GM21529 (cell line): ENCODE data around the gene YTHDF2.
"Not testable (repeated sequence)": the region's sequence is repeated elsewhere in the genome, so short reads cannot be mapped to it uniquely, and the experiment has no call there.

Source experiments
- ATAC-seq: cut with Tn5 transposase; IDR thresholded peaks from one replicate; pipeline ENCODE4 v1.9.1; 2021; ENCODE audit not compliant: unreplicated experiment

The YTHDF2 gene

GRCh38 chr1:28736450-28737306 lies at the start of gene YTHDF2:
YTHDF2 (plus strand) TSS chr1:28736940; CDS start chr1:28737121, 181 bp downstream.
- peak; percentile 83 for ATAC-seq

GRCh38 chr1:28691627-28692026 lies 45.1 kb upstream of the YTHDF2 start:
- ATAC-seq: not testable (repeated sequence)

DNA sequence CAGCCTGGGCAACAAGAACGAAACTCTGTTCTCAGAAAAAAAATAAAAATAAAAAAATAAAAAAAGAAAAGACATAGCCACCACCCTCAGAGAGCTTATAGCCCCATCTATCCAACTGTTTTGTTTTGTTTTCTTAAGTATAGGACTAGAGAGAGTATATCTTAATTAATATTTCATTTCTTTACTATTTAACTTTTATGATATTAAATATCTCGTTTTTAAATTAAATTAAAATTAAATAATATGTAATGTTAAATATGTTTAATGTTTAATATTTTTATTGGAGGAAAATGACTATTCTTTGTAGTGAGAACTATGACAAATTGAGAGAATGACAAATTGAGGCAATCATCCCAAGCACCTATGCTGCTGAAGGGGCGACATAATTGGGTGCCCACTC lies 33.1 kb upstream of the YTHDF2 start:
- no peak for ATAC-seq

- no peak for ATAC-seq
These were observed 20.4 kb upstream of the YTHDF2 start for GRCh38 chr1:28716336-28716735.

GRCh38 chr1:28718166-28718565 lies 18.6 kb upstream of the YTHDF2 start:
- ATAC-seq: no peak

DNA sequence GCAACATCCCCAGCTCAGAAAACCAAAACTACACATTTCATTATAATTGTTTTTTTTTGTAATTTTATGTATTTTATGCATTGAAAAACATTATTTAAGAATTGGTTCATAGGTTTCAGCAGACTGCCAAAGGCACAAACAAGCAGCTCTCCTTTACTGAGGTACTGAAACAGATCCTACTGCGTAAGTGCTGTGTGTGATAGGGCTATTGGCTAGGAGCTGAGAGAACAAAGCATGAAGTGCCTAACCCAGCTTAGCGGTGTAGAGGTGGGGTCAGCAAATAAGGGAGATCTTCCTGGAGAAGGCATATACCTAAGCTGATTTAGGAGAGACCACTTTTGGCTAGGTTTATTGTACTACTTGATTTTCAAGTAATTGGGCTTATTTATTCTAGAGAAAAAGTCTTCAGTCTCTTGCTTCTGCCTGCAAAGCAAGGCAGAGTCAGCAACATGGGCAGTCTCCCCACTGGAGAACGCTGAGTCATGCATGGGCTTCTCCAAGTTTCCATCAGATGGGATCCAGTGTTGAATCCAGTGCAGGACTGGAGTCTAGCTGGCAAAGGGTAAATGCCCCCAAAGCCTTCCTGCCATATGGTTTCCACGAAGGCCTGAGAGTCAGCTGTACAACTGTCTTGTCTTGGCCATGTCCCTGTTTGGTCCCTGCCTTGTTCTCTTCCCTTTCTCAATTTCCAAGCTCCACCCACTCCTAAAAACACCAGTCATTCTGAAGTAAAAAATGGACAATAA lies 18.0 kb upstream of the YTHDF2 start:
- ATAC-seq: no peak

DNA sequence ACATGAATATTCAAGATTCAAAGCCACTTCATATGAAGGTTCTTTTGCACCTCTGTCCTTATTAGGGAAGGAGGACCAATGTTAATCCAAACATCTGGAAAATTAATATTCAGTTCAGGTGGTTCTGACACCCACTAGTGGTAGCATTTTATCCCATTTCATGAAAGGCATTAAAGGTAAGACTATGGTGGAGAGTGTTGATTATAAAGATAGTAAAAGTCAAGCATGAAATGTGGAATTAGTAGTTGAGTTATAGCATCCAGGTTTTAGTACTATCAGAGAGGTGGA lies 17.5 kb upstream of the YTHDF2 start:
- no peak for ATAC-seq

DNA sequence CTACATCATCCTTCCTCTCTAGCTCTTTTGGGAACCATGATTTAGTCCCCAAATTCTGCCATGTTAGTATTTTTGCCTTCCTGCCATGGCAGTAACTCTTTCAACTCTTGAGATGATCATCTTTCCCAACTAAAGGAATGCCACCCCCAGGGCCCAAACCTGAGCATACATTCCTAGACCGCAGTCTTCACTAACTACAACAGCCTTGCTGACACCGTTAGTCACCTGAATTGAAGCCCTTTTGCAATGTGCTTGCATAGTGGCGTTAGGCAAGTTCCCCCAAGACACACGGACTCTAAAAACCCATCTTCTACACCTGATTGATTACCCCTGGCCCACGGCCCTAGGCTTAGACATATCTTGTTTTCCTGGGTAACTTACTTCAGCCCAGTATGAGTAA lies 16.4 kb upstream of the YTHDF2 start:
- ATAC-seq: no peak

- not testable (repeated sequence) for ATAC-seq
These were observed 14.8 kb upstream of the YTHDF2 start for GRCh38 chr1:28721927-28722326.

GRCh38 chr1:28725365-28725764 lies 11.4 kb upstream of the YTHDF2 start:
- ATAC-seq: not testable (repeated sequence)

GRCh38 chr1:28735961-28736449 lies 735 bp upstream of the YTHDF2 start:
- no peak for ATAC-seq

DNA sequence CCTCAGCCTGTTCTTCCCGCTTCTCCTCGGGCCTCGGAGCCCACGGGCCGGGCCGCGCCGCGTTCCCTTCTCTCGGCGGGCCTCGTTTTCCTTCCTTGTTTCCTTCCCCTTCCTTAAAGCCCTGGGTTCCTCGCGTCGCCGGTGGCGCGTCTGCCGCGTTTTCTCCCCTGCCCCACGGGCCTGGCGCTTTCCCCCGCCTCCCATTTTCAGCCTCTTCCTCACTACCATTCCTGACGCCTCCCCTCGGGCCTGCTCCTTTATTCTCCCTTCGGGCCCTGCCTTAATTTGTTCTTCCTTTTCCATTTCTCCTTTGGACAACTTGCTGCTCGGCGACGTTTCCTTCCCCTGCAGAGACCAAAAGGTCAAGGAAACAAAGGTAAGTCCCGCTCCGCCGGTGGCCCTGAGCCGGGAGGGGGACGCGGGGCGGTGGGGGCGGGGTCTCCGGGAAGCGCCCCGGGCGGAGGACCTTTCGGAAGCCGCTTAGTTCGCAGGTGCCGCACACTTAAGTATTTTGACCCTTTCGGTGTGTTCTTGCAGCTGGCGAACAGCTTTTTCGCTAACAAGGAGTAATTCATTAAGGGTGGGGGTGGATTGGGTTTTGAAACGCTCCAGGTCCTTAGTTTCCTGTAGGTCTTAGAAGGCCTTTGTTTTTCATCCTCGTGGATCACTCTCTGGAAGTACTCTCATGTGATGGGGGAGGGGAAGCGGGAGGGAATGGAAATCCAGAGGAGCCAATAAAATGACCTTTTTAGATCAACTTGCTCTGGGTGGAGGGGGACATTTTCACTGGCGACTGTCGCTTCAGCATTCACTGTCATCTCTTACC lies 780 bp downstream of the YTHDF2 start:
- peak; percentile 12 for ATAC-seq

GRCh38 chr1:28740118-28740517 lies 3.4 kb downstream of the YTHDF2 start:
- ATAC-seq: no peak

GRCh38 chr1:28744184-28744583 lies 7.4 kb downstream of the YTHDF2 start:
- no peak for ATAC-seq

- ATAC-seq: no peak
These were observed 9.0 kb downstream of the YTHDF2 start for GRCh38 chr1:28745653-28746173.

DNA sequence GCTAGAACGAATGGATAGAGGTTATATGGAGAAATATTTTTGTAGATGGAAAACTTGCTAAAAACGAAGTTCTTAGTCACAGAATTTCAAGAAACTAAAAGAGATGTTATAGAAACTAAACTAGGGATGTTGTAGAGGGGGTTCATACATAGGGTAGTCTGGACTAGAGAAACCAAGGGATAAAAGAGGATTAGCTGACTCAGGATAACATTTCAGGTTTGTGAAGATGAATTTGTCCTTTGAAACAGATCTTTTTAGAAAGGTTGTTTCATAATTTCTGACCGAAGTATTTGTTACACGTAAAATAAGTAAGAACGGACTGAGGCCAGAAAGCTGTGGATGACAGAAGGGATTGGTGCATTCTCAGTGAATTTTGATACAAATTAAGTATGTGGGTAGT lies 13.6 kb downstream of the YTHDF2 start:
- ATAC-seq: no peak

- ATAC-seq: not testable (repeated sequence)
These were observed 14.1 kb downstream of the YTHDF2 start for GRCh38 chr1:28750771-28751294.

GRCh38 chr1:28751315-28752060 lies 14.7 kb downstream of the YTHDF2 start:
- no peak for ATAC-seq

- no peak for ATAC-seq
These were observed 19.0 kb downstream of the YTHDF2 start for GRCh38 chr1:28755701-28756100.

- no peak for ATAC-seq
These were observed 20.1 kb downstream of the YTHDF2 start for GRCh38 chr1:28756846-28757245.
